HCT116 (cell line): ENCODE data around the gene GIN1. TPM values are rescaled to one million over a fixed set of nuclear protein-coding genes. Genes with fewer than 3 reads are reported as not detected.

Experiments
- ATAC-seq: fragments of 200-7000 bp; cut with Tn5 transposase; 2 replicates; pipeline ENCODE4 v1.9.1; 2020; ENCODE audit warnings: mild to moderate bottlenecking, moderate library complexity
- BruUV-seq: library from RNA; stranded (reverse); fragments of 400-500 nt; replicated peaks from 2 replicates; lab custom pipeline; 2021; lab: Mats Ljungman, UMichigan
- CTCF ChIA-PET: fragments of 300-600 bp; sonication (Branson Sonifier 250); formaldehyde crosslinking; loops from one replicate; lab custom pipeline; 2021; ENCODE audit warnings: antibody characterized with exemption; lab: Charles Lee
- POLR2A ChIA-PET: fragments of 300-600, 350-600 bp; sonication (Branson Sonifier 250); formaldehyde crosslinking; loops from one replicate; lab custom pipeline; 2021; ENCODE audit warnings: antibody characterized with exemption; lab: Charles Lee
- RAD21 ChIA-PET, 2 experiments: fragments of 300-600 bp; sonication (Branson Sonifier 250); formaldehyde crosslinking; loops; one replicate each; lab custom pipeline; 2023; ENCODE audit warnings: low total read pairs in 2 of 2; ENCODE audit not compliant: uncharacterized antibody in 2 of 2, unreplicated experiment in 2 of 2, low non-redundant PET in 1 of 2; lab: Charles Lee
- DNase-seq: peaks from one replicate; pipeline ENCODE4 v3.0.0-alpha.2; 2010; ENCODE audit warnings: low read depth, low spot score
- H2AFZ ChIP-seq: fragments of 200-600 bp; shearing (Covaris generic), sonication (generic); 2 replicates; pipeline ENCODE4 v1.6.1; 2017; ENCODE audit warnings: low read depth, mixed run types, mixed read lengths, antibody characterized with exemption, low read length; ENCODE audit not compliant: poor library complexity, severe bottlenecking
- H3K27ac ChIP-seq: 2 replicates; pipeline ENCODE4 v1.5.1; 2012; ENCODE audit warnings: low read depth, low read length
- H3K27me3 ChIP-seq: fragments of 200-600 bp; sonication (generic); 2 replicates; pipeline ENCODE4 v1.6.1; 2016; ENCODE audit warnings: mixed run types, low read length, mixed read lengths; ENCODE audit not compliant: insufficient read depth
- H3K36me3 ChIP-seq, 2 experiments: fragments of 200-500 bp in 1 of 2; fragments of 200-600 bp in 1 of 2; sonication (Bioruptor generic) in 1 of 2; sonication (generic) in 1 of 2; 2 replicates each; pipeline versions ENCODE4 v1.5.1 to v1.6.1; 2014 to 2016; ENCODE audit warnings: low read length in 2 of 2, inconsistent platforms in 1 of 2, mixed read lengths in 1 of 2, mixed run types in 1 of 2; ENCODE audit not compliant: insufficient read depth in 2 of 2, control insufficient read depth in 1 of 2
- H3K4me1 ChIP-seq, 2 experiments: fragments of 200-600 bp in 1 of 2; sonication (generic) in 1 of 2; 2 replicates each; pipeline versions ENCODE4 v1.5.1 to v1.6.1; 2012 to 2017; ENCODE audit warnings: low read length in 2 of 2, inconsistent platforms in 1 of 2, mild to moderate bottlenecking in 1 of 2, mixed read lengths in 1 of 2, mixed run types in 1 of 2, moderate library complexity in 1 of 2; ENCODE audit not compliant: insufficient read depth in 2 of 2, control insufficient read depth in 1 of 2
- H3K4me2 ChIP-seq: fragments of 200-600 bp; sonication (generic); 2 replicates; pipeline ENCODE4 v1.6.1; 2017; ENCODE audit warnings: mixed run types, low read length, mixed read lengths
- H3K4me3 ChIP-seq, 2 experiments: fragments of 200-600 bp in 1 of 2; sonication (generic) in 1 of 2; replicated peaks in 1 of 2; 2 replicates each; pipeline ENCODE4 v1.5.1; 2011 to 2016; ENCODE audit warnings: low read length in 2 of 2, control low read depth in 1 of 2, low read depth in 1 of 2, mild to moderate bottlenecking in 1 of 2, mixed read lengths in 1 of 2, mixed run types in 1 of 2
- H3K79me2 ChIP-seq: fragments of 200-600 bp; sonication (generic); 2 replicates; pipeline ENCODE4 v1.6.1; 2017; ENCODE audit warnings: mild to moderate bottlenecking, mixed run types, low read length, moderate library complexity, mixed read lengths; ENCODE audit not compliant: insufficient read depth
- H3K9ac ChIP-seq: fragments of 200-600 bp; sonication (generic); 2 replicates; pipeline ENCODE4 v1.6.1; 2016; ENCODE audit warnings: low read length, mixed read lengths
- H3K9me2 ChIP-seq: fragments of 200-600 bp; sonication (generic), shearing (Covaris generic); 2 replicates; pipeline ENCODE4 v1.6.1; 2017; ENCODE audit warnings: mixed run types, mild to moderate bottlenecking, moderate library complexity; ENCODE audit not compliant: insufficient read depth
- H3K9me3 ChIP-seq, 2 experiments: fragments of 200-500 bp in 1 of 2; fragments of 200-600 bp in 1 of 2; sonication (Bioruptor generic) in 1 of 2; sonication (generic) in 1 of 2; 2 replicates each; pipeline ENCODE4 v1.6.1; 2014 to 2017; ENCODE audit warnings: low read length in 2 of 2, mixed read lengths in 2 of 2, inconsistent platforms in 1 of 2, low read depth in 1 of 2, mild to moderate bottlenecking in 1 of 2, mixed run types in 1 of 2, moderate library complexity in 1 of 2; ENCODE audit not compliant: control insufficient read depth in 1 of 2, insufficient read depth in 1 of 2
- H4K20me1 ChIP-seq: fragments of 200-600 bp; sonication (generic), shearing (Covaris generic); 2 replicates; pipeline ENCODE4 v1.6.1; 2017; ENCODE audit warnings: mixed run types, mild to moderate bottlenecking, moderate library complexity; ENCODE audit not compliant: insufficient read depth
- EZH2phosphoT487 ChIP-seq: fragments of 200-600 bp; IDR thresholded peaks from 2 replicates; pipeline ENCODE4 v1.6.1; 2018; ENCODE audit warnings: antibody characterized with exemption, borderline replicate concordance
- FOSL1 ChIP-seq: IDR thresholded peaks from 2 replicates; pipeline ENCODE4 v1.6.1; 2012; ENCODE audit warnings: low read depth
- SIN3A ChIP-seq: IDR thresholded peaks from 2 replicates; pipeline ENCODE4 v1.6.1; 2012; ENCODE audit warnings: low read depth
- TCF7L2 ChIP-seq: IDR thresholded peaks from 2 replicates; pipeline ENCODE4 v1.7.0; 2011; ENCODE audit warnings: borderline replicate concordance, inconsistent platforms; ENCODE audit not compliant: insufficient read depth, insufficient read length; ENCODE audit errors: extremely low read depth
- ZNF274 ChIP-seq: fragments of 200-500 bp; sonication (Bioruptor generic); IDR thresholded peaks from 2 replicates; pipeline ENCODE4 v1.6.1; 2014; ENCODE audit warnings: mild to moderate bottlenecking, low read depth, low read length, inconsistent platforms
- intact Hi-C: fragments of 100-400 bp; cut with micrococcal nuclease; formaldehyde crosslinking; loops from 2 replicates; pipeline ENCODE4 v1.10.0; 2022
- total RNA-seq: library from RNA; stranded (reverse); gene quantifications from one replicate; pipeline ENCODE4 v1.2.1, GENCODE V29; 2021; ENCODE audit not compliant: unreplicated experiment

GIN1 gene
- total RNA-seq, 1 experiment from 2014 or later, result 11.0 TPM

DNA sequence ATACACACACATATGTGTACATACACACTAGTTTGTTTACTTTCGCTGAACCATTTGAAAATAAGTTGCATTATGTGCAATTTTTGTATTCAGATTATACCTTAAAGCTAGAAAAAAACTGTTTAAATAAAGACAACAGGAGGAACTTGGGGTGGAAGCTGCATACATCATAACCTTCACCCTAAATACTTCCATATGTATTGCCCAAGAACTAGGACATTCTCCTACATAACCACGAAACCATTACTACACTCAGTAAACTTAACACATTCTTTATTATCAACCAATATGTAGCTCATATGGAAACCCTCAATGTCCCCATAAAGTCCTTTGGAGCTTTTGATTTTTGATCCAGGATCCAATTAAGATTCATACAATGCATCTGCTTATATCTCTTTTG lies 83.3 kb downstream of the GIN1 start:
- Histone ChIP-seq H3K36me3 (0 out of 4 replicates have a peak, but pooled peaks cover 0 to 11% of the 10 kb centered on the region in 2 experiments), H3K27me3 (no peaks in the 10 kb centered on the region), H3K4me2 (no peak overlapping the region), H3K9me2 (no peaks in the 10 kb centered on the region), H3K4me1 (no peaks in the 10 kb centered on the region), H3K79me2 (no peaks in the 10 kb centered on the region), H4K20me1 (no peaks in the 10 kb centered on the region), H3K4me3 (no peak overlapping the region), H2AFZ (no peak overlapping the region), H3K27ac (no peak overlapping the region), H3K9me3 (peaks cover 0 to 5% of the 10 kb centered on the region in 2 experiments; a peak in 2 of 4 replicates), H3K9ac (no peak overlapping the region)
- ChIA-PET POLR2A (no interaction called here), CTCF (interaction anchor here (1.0 kb wide), 1 partner anchor 355 kb away, joined by 3 read pairs; no protein-coding TSS in a partner anchor), RAD21 (no interaction called here)
- TF ChIP-seq TCF7L2 (no peak), SIN3A (no peak), ZNF274 (no peak), FOSL1 (no peak), EZH2phosphoT487 (no peak)
- intact Hi-C loops, result no loop called here
- no TSS peak for BruUV-seq
- DNase-seq (no peak), ATAC-seq (no peak)

Other genes starting within 250 kb of the GIN1 start
- gene PPIP5K2, start 163 bp upstream of the GIN1 start, total RNA-seq, result 45.8 TPM
- 10.4 TPM for gene MACIR, start 138.6 kb upstream of the GIN1 start, total RNA-seq